ENCODE results near the gene NMRAL1. TPM values are rescaled to one million over a fixed set of nuclear protein-coding genes. Genes with fewer than 3 reads are reported as not detected.

The NMRAL1 gene
- total RNA-seq, 1 donor from 2014 or later, result 56.0 TPM

DNA sequence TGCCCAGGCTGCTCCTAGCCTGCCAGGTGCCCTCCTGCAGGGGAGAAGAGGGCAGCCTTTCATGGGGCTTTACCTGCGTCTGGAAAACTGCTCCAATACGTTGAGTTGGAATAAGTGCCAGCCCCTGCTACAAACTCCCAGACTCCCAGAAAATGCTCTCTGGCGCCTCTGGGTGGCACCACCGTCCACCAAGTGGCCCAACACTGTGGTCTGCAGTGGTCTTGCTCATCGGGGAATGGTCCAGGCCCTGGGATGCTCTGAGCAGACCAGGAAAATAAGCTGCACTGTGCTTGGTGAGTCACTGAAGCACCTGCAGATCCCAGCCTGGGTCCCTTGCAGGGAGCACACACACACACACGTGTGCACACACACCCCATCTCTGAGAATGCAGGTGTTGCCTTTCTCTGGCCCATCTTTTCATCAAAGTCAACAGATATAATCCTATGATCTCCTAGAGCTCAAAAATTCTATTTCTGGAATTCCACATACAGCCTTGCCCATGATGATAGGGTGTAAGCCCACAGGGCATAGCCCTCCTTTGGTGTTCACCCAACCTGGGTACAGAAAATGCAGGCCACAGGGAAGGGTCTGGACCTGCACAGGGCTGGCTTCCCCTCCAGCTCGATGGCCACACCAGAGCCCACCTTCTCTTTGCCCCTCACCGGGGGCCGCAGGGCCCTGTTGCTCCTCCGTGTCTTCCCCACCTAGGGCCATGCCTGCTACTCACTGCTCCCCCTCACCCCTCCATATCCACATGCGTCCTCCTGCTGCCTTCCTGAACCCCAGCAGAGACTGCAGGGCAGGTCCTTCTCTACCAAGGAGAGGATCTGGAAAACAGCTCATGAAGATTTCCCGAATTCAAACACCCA, 43.6 kb upstream of the NMRAL1 start:
- DNase-seq (ENCODE audit: low spot score in 2 of 2, unreplicated experiment in 2 of 2), result peak in 1 of 2 experiments; percentile 59
- H3K9me3 Mint-ChIP-seq, result no peaks in the 10 kb centered on the region
- no peak overlapping the region for H3K4me3 Mint-ChIP-seq
- TF ChIP-seq, protein P1, sequence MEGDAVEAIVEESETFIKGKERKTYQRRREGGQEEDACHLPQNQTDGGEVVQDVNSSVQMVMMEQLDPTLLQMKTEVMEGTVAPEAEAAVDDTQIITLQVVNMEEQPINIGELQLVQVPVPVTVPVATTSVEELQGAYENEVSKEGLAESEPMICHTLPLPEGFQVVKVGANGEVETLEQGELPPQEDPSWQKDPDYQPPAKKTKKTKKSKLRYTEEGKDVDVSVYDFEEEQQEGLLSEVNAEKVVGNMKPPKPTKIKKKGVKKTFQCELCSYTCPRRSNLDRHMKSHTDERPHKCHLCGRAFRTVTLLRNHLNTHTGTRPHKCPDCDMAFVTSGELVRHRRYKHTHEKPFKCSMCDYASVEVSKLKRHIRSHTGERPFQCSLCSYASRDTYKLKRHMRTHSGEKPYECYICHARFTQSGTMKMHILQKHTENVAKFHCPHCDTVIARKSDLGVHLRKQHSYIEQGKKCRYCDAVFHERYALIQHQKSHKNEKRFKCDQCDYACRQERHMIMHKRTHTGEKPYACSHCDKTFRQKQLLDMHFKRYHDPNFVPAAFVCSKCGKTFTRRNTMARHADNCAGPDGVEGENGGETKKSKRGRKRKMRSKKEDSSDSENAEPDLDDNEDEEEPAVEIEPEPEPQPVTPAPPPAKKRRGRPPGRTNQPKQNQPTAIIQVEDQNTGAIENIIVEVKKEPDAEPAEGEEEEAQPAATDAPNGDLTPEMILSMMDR (IDR thresholded peaks at IDR 0.05; ENCODE audit: unreplicated experiment), result peak; percentile 28
- H3K36me3 Mint-ChIP-seq, result no peaks in the 10 kb centered on the region
- peaks cover 5% of the 10 kb centered on the region for H3K4me1 Mint-ChIP-seq
- no peak overlapping the region for H3K27ac Mint-ChIP-seq
- H3K27me3 Mint-ChIP-seq (ENCODE audit: low read depth), result no peaks in the 10 kb centered on the region

DNA sequence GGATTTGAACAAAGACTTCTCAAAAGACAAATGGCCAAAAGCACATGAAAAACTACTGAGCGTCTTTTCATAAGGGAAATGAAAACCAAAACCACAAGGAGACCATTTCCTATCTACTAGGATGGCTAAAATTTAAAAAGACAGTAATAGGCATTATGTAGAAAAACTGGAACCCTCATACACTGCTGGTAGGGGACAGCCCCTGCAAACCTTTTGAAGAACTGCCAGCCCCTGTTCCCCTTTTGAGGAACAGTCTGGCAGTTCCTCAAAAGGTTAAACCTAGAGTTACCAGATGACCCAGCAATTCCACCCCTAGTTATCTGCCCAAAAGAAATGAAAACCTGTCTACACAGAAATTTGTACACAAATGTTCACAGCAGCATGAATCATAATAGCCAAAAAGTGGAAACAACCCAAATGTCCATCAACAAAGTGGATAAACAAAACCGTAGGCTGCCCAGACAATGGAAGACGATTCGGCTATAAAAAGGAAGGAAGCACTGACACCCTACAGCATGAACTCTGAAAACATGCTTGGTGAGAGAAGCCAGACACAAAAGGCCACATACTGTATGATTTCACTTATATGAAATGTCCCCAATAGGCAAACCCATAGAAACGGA, 41.3 kb upstream of the NMRAL1 start:
- no peak for DNase-seq (ENCODE audit: low spot score in 2 of 2, unreplicated experiment in 2 of 2)
- Mint-ChIP-seq H3K4me3 (no peak overlapping the region), H3K9me3 (no peaks in the 10 kb centered on the region), H3K4me1 (peaks cover 3% of the 10 kb centered on the region), H3K36me3 (no peaks in the 10 kb centered on the region), H3K27me3 (ENCODE audit: low read depth) (no peaks in the 10 kb centered on the region), H3K27ac (no peak overlapping the region)
- TF ChIP-seq, protein P1 (IDR thresholded peaks at IDR 0.05; ENCODE audit: unreplicated experiment), result no peak

DNA sequence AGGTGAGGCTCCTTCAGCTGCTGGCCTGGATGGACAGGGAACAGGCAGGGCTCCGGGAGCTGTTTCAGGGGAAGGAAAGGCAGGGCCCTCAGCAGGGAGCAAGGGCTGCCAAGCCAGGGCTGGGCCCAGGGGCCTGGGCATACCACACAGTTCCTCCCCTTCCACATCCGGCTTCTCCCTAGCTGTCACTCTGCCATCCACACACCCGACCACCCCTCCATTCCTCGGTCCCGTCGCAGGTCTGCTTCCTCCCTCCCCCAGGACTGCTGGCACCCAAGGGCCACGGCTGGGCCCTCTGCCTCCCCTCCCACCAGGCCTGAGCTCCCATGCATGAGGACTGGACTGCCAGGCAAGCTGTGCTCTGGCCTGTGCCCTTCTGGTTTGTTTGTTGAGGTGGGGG, 40.2 kb upstream of the NMRAL1 start:
- Mint-ChIP-seq H3K4me3 (no peak overlapping the region), H3K27ac (no peak overlapping the region), H3K9me3 (no peaks in the 10 kb centered on the region), H3K36me3 (peaks cover 2% of the 10 kb centered on the region), H3K27me3 (ENCODE audit: low read depth) (no peaks in the 10 kb centered on the region), H3K4me1 (peaks cover under 1% of the 10 kb centered on the region)
- TF ChIP-seq, protein P1 (IDR thresholded peaks at IDR 0.05; ENCODE audit: unreplicated experiment), result no peak
- DNase-seq (ENCODE audit: low spot score in 2 of 2, unreplicated experiment in 2 of 2), result no peak

DNA sequence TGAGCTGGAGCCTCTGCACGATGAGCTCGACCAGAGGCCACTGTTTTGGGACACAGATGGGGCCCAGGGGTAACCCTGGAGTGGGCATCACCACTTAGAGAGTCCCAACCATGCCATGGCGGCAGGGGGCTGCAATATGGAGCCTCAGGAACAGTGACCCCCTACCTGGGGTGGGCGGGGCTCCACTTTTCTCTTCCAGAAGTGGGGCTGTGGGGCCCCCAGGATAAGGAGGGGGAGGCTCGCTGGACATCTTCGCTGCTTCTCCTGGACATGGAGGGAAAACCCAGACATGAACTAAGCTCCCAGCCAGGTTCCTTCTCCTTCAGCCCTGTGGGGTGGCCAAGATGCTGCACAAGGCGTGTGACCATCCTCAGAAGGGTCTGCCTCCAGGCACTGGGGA, 39.5 kb upstream of the NMRAL1 start:
- no peaks in the 10 kb centered on the region for H3K27me3 Mint-ChIP-seq (ENCODE audit: low read depth)
- no peaks in the 10 kb centered on the region for H3K9me3 Mint-ChIP-seq
- no peak for DNase-seq (ENCODE audit: low spot score in 2 of 2, unreplicated experiment in 2 of 2)
- H3K36me3 Mint-ChIP-seq, result peaks cover 2% of the 10 kb centered on the region
- H3K4me3 Mint-ChIP-seq, result no peak overlapping the region
- TF ChIP-seq, protein P1 (IDR thresholded peaks at IDR 0.05; ENCODE audit: unreplicated experiment), result no peak
- no peak overlapping the region for H3K27ac Mint-ChIP-seq
- H3K4me1 Mint-ChIP-seq, result no peaks in the 10 kb centered on the region

DNA sequence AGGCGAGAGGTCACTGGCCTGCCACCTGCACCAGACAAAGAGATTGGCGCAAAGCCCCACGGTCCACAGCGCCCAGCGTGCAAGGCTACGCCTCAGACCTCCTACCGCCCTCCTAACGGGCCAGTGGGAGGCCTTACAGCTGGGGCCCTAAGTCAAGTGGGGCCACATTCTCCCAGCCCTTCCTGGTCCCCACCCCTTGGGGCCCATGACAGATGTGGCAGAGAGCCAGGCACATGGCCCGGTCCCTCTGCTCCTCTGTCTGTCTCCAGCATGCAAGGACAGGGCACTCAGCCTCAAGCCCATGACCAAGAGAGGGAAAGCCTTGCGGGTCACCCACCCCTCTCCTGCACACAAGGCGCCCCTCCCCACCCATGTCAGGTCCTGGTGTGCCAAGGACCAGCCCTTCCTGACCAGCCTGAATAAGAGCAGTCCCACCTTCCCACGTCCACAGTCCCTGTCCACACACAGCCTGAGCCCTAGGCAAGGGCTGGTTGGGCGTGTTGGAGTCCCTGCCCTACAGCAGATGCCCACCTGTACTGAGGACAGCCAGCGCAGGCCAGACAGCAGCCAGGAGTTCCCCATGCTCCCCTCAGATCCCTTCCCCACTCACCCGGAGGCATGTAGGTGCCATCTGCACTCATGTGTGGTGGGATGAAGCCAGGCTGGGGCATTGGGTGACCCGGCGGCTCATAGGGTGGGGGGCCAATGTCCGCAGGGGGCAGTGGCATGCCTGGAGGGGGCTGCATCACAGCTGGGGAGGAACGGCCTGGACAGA, 38.8 kb upstream of the NMRAL1 start:
- Mint-ChIP-seq H3K27ac (no peak overlapping the region), H3K36me3 (peaks cover 2% of the 10 kb centered on the region), H3K4me3 (no peak overlapping the region), H3K9me3 (no peaks in the 10 kb centered on the region), H3K27me3 (ENCODE audit: low read depth) (no peaks in the 10 kb centered on the region), H3K4me1 (no peaks in the 10 kb centered on the region)
- TF ChIP-seq, protein P1 (IDR thresholded peaks at IDR 0.05; ENCODE audit: unreplicated experiment), result no peak
- no peak for DNase-seq (ENCODE audit: low spot score in 2 of 2, unreplicated experiment in 2 of 2)

Measured in mesothelial cell of epicardium (in vitro differentiated cells).